K562 (cell line): ENCODE results near the gene ZDHHC8. TPM values are rescaled to one million over a fixed set of nuclear protein-coding genes. Genes with fewer than 3 reads are reported as not detected.

Experiments used
- ATF7 ChIP-seq: fragments of 450-650 bp; IDR thresholded peaks from 2 replicates; pipeline ENCODE4 v1.7.1; 2014; ENCODE audit warnings: mild to moderate bottlenecking, moderate library complexity
- BCOR ChIP-seq: fragments of 450-650 bp; IDR thresholded peaks from 2 replicates; pipeline ENCODE4 v1.6.1; 2016
- BRD4 ChIP-seq: fragments of 200-600 bp; sonication (generic); IDR thresholded peaks from 2 replicates; pipeline ENCODE4 v1.6.1; 2017; ENCODE audit warnings: inconsistent platforms
- DMBX1 ChIP-seq: fragments of 250-450 bp; sonication (Bioruptor Pico); IDR thresholded peaks from 2 replicates; pipeline ENCODE4 v1.8.0; 2022; ENCODE audit warnings: inconsistent platforms, mild to moderate bottlenecking, moderate library complexity, borderline replicate concordance
- EZH2 ChIP-seq: IDR thresholded peaks from 2 replicates; pipeline ENCODE4 v1.6.1; 2012; ENCODE audit warnings: low read depth, mild to moderate bottlenecking, inconsistent platforms, low read length, borderline replicate concordance
- HEY1 ChIP-seq: fragments of 250-450 bp; sonication (Bioruptor Pico); IDR thresholded peaks from 2 replicates; pipeline ENCODE4 v1.5.0; 2020; ENCODE audit warnings: mild to moderate bottlenecking, moderate library complexity, borderline replicate concordance
- HNRNPL ChIP-seq: fragments of 200-400 bp; formaldehyde crosslinking; IDR thresholded peaks from 2 replicates; pipeline ENCODE4 v1.6.1; 2017; ENCODE audit warnings: low read depth, mild to moderate bottlenecking, low read length
- JUNB ChIP-seq: fragments of 450-650 bp; formaldehyde crosslinking; conservative IDR thresholded peaks from 2 replicates; pipeline ENCODE4 v1.4.0; 2020; ENCODE audit warnings: mild to moderate bottlenecking
- KAT2B ChIP-seq: IDR thresholded peaks from one replicate; pipeline ENCODE4 v1.6.1; 2012; ENCODE audit warnings: low read depth, mild to moderate bottlenecking, control low read depth, inconsistent platforms, low read length, moderate library complexity
- KAT8 ChIP-seq: fragments of 450-650 bp; IDR thresholded peaks from 2 replicates; pipeline ENCODE4 v1.6.1; 2016; ENCODE audit warnings: low read depth, mild to moderate bottlenecking
- KHSRP ChIP-seq: fragments of 450-650 bp; IDR thresholded peaks from 2 replicates; pipeline ENCODE4 v1.6.1; 2017
- MEIS2 ChIP-seq: fragments of 450-650 bp; IDR thresholded peaks from 2 replicates; pipeline ENCODE4 v1.6.1; 2014; ENCODE audit warnings: mild to moderate bottlenecking; ENCODE audit not compliant: partially characterized antibody
- SRF ChIP-seq, 2 experiments: fragments of 250-450, 450-650 bp in 1 of 2; sonication (Bioruptor Pico) in 1 of 2; sonication (generic) in 1 of 2; formaldehyde crosslinking; IDR thresholded peaks; 2 replicates each; pipeline versions ENCODE4 v1.5.0 to v1.5.1; 2020 to 2022; ENCODE audit warnings: mild to moderate bottlenecking in 1 of 2, missing genetic modification reagents in 1 of 2
- ZC3H4 ChIP-seq: sonication (generic); formaldehyde crosslinking; IDR thresholded peaks from 2 replicates; pipeline ENCODE4 v1.9.0; 2021; ENCODE audit warnings: missing genetic modification reagents, borderline replicate concordance
- ZNF124 ChIP-seq: sonication (generic); formaldehyde crosslinking; IDR thresholded peaks from 2 replicates; pipeline ENCODE4 v1.8.1; 2022; ENCODE audit warnings: missing genetic modification reagents
- ZNF408 ChIP-seq: fragments of 250-450 bp; sonication (Bioruptor Pico); IDR thresholded peaks from 2 replicates; pipeline ENCODE4 v1.4.0; 2020; ENCODE audit warnings: low read depth, mild to moderate bottlenecking, moderate library complexity
- ZNF584 ChIP-seq: fragments of 200-800 bp; sonication (Bioruptor generic); IDR thresholded peaks from 2 replicates; pipeline ENCODE4 v1.6.1; 2016; ENCODE audit warnings: low read depth, mild to moderate bottlenecking, missing genetic modification characterization, missing compliant biosample characterization
- polyA plus RNA-seq, 8 experiments: library from polyadenylated mRNA; depleted of rRNA in 4 of 8; stranded (reverse) in 5 of 8; unstranded in 3 of 8; fragments of >200 nt; fragmentation: Nextera tagmentation in 2 of 8; fragmentation: Illumina TruSeq in 1 of 8; extraction: Ambion mirVana in 2 of 8; extraction: Trizol in 1 of 8; gene quantifications; 2 replicates each; pipeline versions ENCODE4 v1.2.1 to v1.2.3, GENCODE V29; 2011 to 2014; ENCODE audit warnings: inconsistent platforms in 1 of 8, missing spikeins in 1 of 8
- total RNA-seq, 7 experiments: library from RNA; depleted of rRNA in 6 of 7; stranded (reverse); fragments of >200 nt in 6 of 7; fragmentation: Illumina TruSeq in 2 of 7; extraction: Trizol in 2 of 7; gene quantifications; 2 replicates each; pipeline versions ENCODE4 v1.2.1 to v1.2.3, GENCODE V29; 2011 to 2021; ENCODE audit warnings: low replicate concordance in 1 of 7
- TF ChIP-seq, protein P1 (sequence below): fragments of 250-450 bp; sonication (Bioruptor Pico); IDR thresholded peaks from 2 replicates; pipeline ENCODE4 v1.5.0; 2021; ENCODE audit warnings: mild to moderate bottlenecking, moderate library complexity
- TF ChIP-seq, protein P2 (sequence below): fragments of 250-450 bp; sonication (Bioruptor Pico); IDR thresholded peaks from 2 replicates; pipeline ENCODE4 v1.6.1; 2021; ENCODE audit warnings: mild to moderate bottlenecking
- TF ChIP-seq, protein P3 (sequence below): fragments of 200-400 bp; formaldehyde crosslinking; IDR thresholded peaks from 2 replicates; pipeline ENCODE4 v1.6.1; 2017; ENCODE audit warnings: mild to moderate bottlenecking, low read depth, low read length, moderate library complexity
- TF ChIP-seq, protein P4 (sequence below): sonication (generic); formaldehyde crosslinking; IDR thresholded peaks from 2 replicates; pipeline ENCODE4 v1.9.0; 2022; ENCODE audit warnings: mild to moderate bottlenecking, missing genetic modification reagents
- TF ChIP-seq, protein P5 (sequence below): fragments of 450-650 bp; IDR thresholded peaks from 2 replicates; pipeline ENCODE4 v1.6.1; 2017; ENCODE audit warnings: mild to moderate bottlenecking, moderate library complexity

The ZDHHC8 gene
- total and polyA plus RNA-seq, 9 of the 15 experiments (the other 6 are each of a cell fraction or from before 2014, with no cell fraction given): 0.04 to 109 (median 16.4) TPM

DNA sequence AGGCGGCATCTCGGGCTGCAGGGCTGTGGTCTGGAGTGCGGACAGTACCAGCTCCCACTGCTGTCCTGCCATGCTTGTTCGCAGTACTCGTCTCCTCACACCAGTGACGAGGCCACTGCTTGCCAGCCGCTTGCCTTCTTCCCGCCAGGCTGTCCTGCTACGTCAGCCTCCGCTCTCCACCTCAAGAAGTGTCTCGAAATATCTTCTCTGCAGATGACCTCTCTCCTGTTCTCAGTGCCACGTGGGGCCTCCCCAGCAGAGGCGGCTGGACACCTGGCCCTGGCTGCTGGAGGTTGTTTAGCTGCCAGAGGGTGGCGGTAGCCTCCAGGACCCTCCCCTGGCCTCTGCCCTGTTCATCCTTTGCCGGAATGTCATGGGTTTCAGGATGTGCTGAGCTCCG is 22.3 kb downstream of the ZDHHC8 start (continued):
- TF ChIP-seq, protein P1, sequence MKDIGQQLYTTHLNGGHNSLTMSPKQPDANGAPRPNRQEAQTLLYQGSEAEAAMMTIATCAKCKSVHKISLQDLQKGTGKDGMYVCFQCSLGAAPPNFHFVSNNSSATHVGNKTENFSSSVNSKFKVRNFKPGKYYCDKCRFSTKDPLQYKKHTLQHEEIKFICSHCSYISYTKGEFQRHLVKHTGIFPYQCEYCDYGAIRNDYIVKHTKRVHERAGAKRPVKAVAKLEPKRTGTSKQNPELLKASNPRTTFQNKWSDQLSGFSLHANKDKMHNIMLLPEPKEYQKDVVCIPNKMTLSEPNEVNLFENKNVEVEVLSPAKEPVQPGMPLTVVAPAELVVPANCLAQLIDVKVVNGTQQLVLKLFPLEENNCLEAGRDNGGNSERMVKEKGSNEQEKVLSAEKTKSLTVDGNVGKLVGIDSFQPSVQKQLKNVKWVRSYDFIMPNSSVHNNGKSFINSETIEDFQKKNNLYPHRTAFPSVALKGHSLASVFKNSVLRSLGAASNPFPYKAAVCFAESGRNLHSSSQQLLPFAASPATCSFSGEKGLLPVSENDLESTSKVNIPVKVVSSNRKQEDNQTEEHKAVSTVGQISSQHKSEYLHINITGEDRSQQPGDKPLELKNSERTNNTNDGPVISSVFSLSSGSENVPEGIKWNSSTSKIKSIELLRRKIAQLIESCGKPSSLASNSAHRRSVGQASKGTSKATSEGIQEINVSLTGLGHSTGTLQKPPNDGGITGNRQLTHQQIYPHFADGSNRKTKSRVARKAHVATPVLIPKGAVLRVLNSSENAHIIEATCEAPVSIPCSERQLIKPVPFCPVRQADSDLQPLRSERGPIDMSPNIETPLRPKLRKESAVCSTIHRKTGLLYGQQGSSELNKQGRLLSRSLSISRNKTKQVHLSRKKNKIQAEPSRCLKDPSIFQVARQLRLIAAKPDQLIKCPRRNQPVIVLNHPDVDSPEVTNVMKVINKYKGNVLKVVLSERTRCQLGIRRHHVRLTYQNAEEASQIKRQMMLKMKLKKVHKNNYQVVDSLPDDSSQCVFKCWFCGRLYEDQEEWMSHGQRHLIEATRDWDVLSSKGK (CRISPR knock-in tag): no peak
- TF ChIP-seq, protein P2, sequence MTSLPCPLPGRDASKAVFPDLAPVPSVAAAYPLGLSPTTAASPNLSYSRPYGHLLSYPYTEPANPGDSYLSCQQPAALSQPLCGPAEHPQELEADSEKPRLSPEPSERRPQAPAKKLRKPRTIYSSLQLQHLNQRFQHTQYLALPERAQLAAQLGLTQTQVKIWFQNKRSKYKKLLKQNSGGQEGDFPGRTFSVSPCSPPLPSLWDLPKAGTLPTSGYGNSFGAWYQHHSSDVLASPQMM (CRISPR knock-in tag): no peak
- no peak for TF ChIP-seq BCOR
- no peak for TF ChIP-seq ATF7
- TF ChIP-seq SRF (CRISPR knock-in tag; IDR thresholded peaks at IDR 0.05): no peak
- TF ChIP-seq, protein P3, sequence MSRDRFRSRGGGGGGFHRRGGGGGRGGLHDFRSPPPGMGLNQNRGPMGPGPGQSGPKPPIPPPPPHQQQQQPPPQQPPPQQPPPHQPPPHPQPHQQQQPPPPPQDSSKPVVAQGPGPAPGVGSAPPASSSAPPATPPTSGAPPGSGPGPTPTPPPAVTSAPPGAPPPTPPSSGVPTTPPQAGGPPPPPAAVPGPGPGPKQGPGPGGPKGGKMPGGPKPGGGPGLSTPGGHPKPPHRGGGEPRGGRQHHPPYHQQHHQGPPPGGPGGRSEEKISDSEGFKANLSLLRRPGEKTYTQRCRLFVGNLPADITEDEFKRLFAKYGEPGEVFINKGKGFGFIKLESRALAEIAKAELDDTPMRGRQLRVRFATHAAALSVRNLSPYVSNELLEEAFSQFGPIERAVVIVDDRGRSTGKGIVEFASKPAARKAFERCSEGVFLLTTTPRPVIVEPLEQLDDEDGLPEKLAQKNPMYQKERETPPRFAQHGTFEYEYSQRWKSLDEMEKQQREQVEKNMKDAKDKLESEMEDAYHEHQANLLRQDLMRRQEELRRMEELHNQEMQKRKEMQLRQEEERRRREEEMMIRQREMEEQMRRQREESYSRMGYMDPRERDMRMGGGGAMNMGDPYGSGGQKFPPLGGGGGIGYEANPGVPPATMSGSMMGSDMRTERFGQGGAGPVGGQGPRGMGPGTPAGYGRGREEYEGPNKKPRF: no peak
- no peak for TF ChIP-seq DMBX1
- peak; percentile 13; the same call in 1 of the 2 replicates for TF ChIP-seq ZC3H4
- TF ChIP-seq KHSRP: no peak
- TF ChIP-seq, protein P4, sequence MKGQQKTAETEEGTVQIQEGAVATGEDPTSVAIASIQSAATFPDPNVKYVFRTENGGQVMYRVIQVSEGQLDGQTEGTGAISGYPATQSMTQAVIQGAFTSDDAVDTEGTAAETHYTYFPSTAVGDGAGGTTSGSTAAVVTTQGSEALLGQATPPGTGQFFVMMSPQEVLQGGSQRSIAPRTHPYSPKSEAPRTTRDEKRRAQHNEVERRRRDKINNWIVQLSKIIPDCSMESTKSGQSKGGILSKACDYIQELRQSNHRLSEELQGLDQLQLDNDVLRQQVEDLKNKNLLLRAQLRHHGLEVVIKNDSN (CRISPR knock-in tag): peak; percentile 87
- TF ChIP-seq HEY1: no peak
- TF ChIP-seq MEIS2: no peak
- no peak for TF ChIP-seq BRD4
- TF ChIP-seq ZNF408: no peak
- TF ChIP-seq KAT2B: no peak
- TF ChIP-seq HNRNPL: no peak
- TF ChIP-seq KAT8: no peak
- no peak for TF ChIP-seq ZNF584 (CRISPR knock-in tag)
- peak; percentile 81; the same call in 1 of the 2 replicates for TF ChIP-seq EZH2
- TF ChIP-seq ZNF124 (CRISPR knock-in tag): 0 out of 2 replicates have a peak, but pooled peaks have one; percentile 9
- TF ChIP-seq, protein P5, sequence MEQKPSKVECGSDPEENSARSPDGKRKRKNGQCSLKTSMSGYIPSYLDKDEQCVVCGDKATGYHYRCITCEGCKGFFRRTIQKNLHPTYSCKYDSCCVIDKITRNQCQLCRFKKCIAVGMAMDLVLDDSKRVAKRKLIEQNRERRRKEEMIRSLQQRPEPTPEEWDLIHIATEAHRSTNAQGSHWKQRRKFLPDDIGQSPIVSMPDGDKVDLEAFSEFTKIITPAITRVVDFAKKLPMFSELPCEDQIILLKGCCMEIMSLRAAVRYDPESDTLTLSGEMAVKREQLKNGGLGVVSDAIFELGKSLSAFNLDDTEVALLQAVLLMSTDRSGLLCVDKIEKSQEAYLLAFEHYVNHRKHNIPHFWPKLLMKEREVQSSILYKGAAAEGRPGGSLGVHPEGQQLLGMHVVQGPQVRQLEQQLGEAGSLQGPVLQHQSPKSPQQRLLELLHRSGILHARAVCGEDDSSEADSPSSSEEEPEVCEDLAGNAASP: no peak
- TF ChIP-seq JUNB (CRISPR knock-in tag): no peak
